Liver (tissue), 9 donors: ENCODE measurements around the gene ZNF341. TPM values are rescaled to one million over a fixed set of nuclear protein-coding genes. Genes with fewer than 3 reads are reported as not detected.

ENCODE experiments used
- DNase-seq: peaks from one replicate; pipeline ENCODE4 v3.0.0-alpha.2; 2017; ENCODE audit warnings: low spot score
- H3K27ac ChIP-seq, 2 donors: one replicate each; pipeline ENCODE4 v1.7.0; 2013; ENCODE audit warnings: inconsistent platforms in 2 of 2, low read length in 2 of 2, control low read depth in 1 of 2, low read depth in 1 of 2, mild to moderate bottlenecking in 1 of 2
- H3K27me3 ChIP-seq, 4 donors: one replicate each; pipeline versions ENCODE4 v1.6.1 to v1.7.0; 2013; ENCODE audit warnings: low read length in 3 of 4, inconsistent platforms in 1 of 4, mild to moderate bottlenecking in 1 of 4, moderate library complexity in 1 of 4; ENCODE audit not compliant: control insufficient read depth in 4 of 4, insufficient read depth in 4 of 4
- H3K36me3 ChIP-seq, 4 donors: one replicate each; pipeline versions ENCODE4 v1.6.1 to v1.7.0; 2013; ENCODE audit warnings: low read length in 3 of 4, mild to moderate bottlenecking in 3 of 4, low read depth in 1 of 4, moderate library complexity in 1 of 4; ENCODE audit not compliant: control insufficient read depth in 4 of 4, insufficient read depth in 3 of 4
- H3K4me1 ChIP-seq, 4 donors: one replicate each; pipeline versions ENCODE4 v1.6.1 to v1.7.0; 2013; ENCODE audit warnings: low read length in 3 of 4, mild to moderate bottlenecking in 3 of 4, moderate library complexity in 1 of 4; ENCODE audit not compliant: control insufficient read depth in 4 of 4, insufficient read depth in 4 of 4
- H3K4me3 ChIP-seq, 3 donors: one replicate each; pipeline versions ENCODE4 v1.6.1 to v1.7.0; 2013; ENCODE audit warnings: low read length in 3 of 3, control low read depth in 1 of 3, low read depth in 1 of 3, mild to moderate bottlenecking in 1 of 3
- H3K9ac ChIP-seq, 2 donors: one replicate each; pipeline ENCODE4 v1.7.0; 2013; ENCODE audit warnings: low read length in 2 of 2, mild to moderate bottlenecking in 2 of 2, moderate library complexity in 2 of 2, control low read depth in 1 of 2, low read depth in 1 of 2
- H3K9me3 ChIP-seq, 4 donors: one replicate each; pipeline versions ENCODE4 v1.6.1 to v1.7.0; 2013; ENCODE audit warnings: low read length in 3 of 4; ENCODE audit not compliant: control insufficient read depth in 4 of 4
- EGR1 ChIP-seq, 2 donors: IDR thresholded peaks; 2 replicates each; pipeline ENCODE4 v1.6.1; 2016 to 2018; ENCODE audit warnings: antibody characterized with exemption in 2 of 2, low read depth in 2 of 2
- FOXA1 ChIP-seq: IDR thresholded peaks from 2 replicates; pipeline ENCODE4 v1.6.1; 2016; ENCODE audit warnings: antibody characterized with exemption
- GABPA ChIP-seq, 2 donors: IDR thresholded peaks in 1 of 2; conservative IDR thresholded peaks in 1 of 2; 2 replicates each; pipeline ENCODE4 v1.6.1; 2016; ENCODE audit warnings: antibody characterized with exemption in 2 of 2, mild to moderate bottlenecking in 1 of 2, moderate library complexity in 1 of 2
- HNF4A ChIP-seq, 2 donors: conservative IDR thresholded peaks; 2 replicates each; pipeline ENCODE4 v1.6.1; 2016; ENCODE audit warnings: antibody characterized with exemption in 2 of 2, mild to moderate bottlenecking in 2 of 2
- HNF4G ChIP-seq: IDR thresholded peaks from 2 replicates; pipeline ENCODE4 v1.6.1; 2016; ENCODE audit warnings: antibody characterized with exemption
- NR2F2 ChIP-seq: IDR thresholded peaks from 2 replicates; pipeline ENCODE4 v1.6.1; 2016; ENCODE audit warnings: antibody characterized with exemption
- RAD21 ChIP-seq, 2 donors: IDR thresholded peaks; 2 replicates each; pipeline ENCODE4 v1.6.1; 2016; ENCODE audit warnings: antibody characterized with exemption in 2 of 2, mild to moderate bottlenecking in 2 of 2
- RXRA ChIP-seq, 2 donors: IDR thresholded peaks; 2 replicates each; pipeline ENCODE4 v1.6.1; 2017 to 2018; ENCODE audit warnings: antibody characterized with exemption in 2 of 2, mild to moderate bottlenecking in 1 of 2
- SP1 ChIP-seq: IDR thresholded peaks from 2 replicates; pipeline ENCODE4 v1.6.1; 2018; ENCODE audit warnings: antibody characterized with exemption, mild to moderate bottlenecking
- TAF1 ChIP-seq: conservative IDR thresholded peaks from 2 replicates; pipeline ENCODE4 v1.6.1; 2016; ENCODE audit warnings: antibody characterized with exemption, mild to moderate bottlenecking
- YY1 ChIP-seq: IDR thresholded peaks from 2 replicates; pipeline ENCODE4 v1.6.1; 2016; ENCODE audit warnings: antibody characterized with exemption, mild to moderate bottlenecking
- WGBS: extraction: QIAGEN DNeasy Blood & Tissue Kit; methylation state at CpG from one replicate; pipeline ENCODE4 v1.1.7; 2013; 5-methylcytosine and 5-hydroxymethylcytosine counted together
- polyA plus RNA-seq, 2 donors: library from polyadenylated mRNA; stranded (reverse) in 1 of 2; unstranded in 1 of 2; fragments of 200-250 nt in 1 of 2; fragments of >200 nt in 1 of 2; fragmentation: Nextera tagmentation in 1 of 2; extraction: Ambion mirVana in 1 of 2; gene quantifications; one replicate each; pipeline versions ENCODE4 v1.2.1 to v1.2.3, GENCODE V29; 2013 to 2015
- total RNA-seq, 2 donors: library from RNA; depleted of rRNA; stranded (reverse); fragments of >200 nt; gene quantifications; one replicate each; pipeline ENCODE4 v1.2.3, GENCODE V29; 2014
- TF ChIP-seq, protein P1 (sequence below): IDR thresholded peaks from 2 replicates; pipeline ENCODE4 v1.6.1; 2016; ENCODE audit warnings: antibody characterized with exemption, mild to moderate bottlenecking
- TF ChIP-seq, protein P2 (sequence below): IDR thresholded peaks from 2 replicates; pipeline ENCODE4 v1.6.1; 2016; ENCODE audit warnings: antibody characterized with exemption
- TF ChIP-seq, protein P3 (sequence below): IDR thresholded peaks from 2 replicates; pipeline ENCODE4 v1.6.1; 2016; ENCODE audit warnings: antibody characterized with exemption
- donor health status: healthy.
- donor health status: healthy.
- donor health status: healthy.
- donor health status: healthy.
- donor health status: healthy.

Gene ZNF341
- total and polyA plus RNA-seq, 4 donors: 0.69 to 1.1 (median 0.82) TPM

DNA sequence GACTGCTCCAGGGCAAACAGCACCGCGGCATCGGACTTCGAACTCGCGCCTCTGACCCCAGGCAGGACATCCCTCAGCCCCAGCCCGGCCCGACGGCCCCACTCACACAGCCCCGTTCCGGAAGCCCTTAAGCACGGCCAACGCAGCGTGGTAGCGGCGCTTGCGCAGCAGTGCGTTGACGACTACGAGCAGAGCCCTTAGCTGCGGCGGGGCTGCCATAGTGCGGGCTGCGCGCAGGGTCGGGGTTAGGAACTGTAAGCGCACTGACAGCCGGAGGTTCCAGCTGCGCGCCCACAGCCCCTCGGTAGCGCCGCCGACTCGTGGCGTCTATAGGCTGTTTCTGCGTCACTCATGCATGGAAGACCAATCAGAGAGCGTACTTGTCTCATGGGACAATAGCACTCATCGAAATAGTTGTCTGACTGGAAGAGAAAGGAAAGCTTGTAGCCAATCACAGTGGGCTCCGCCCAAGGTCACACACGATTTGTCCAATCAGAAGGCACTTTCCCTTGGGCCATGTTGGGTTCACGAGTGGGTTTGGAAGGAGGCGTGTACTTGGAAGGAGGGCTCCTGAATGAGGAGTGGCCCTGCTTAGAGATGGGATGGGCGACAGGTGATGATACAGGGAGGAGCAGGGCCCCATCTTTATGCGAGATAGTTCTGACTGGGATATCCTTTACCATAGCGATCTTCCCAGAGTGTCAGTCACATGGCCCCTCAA is 11.6 kb upstream of the ZNF341 start, which contains the start of gene PXMP4:
PXMP4 (minus strand) TSS at position 322 of the 721 bp plus-strand sequence; CDS start at position 219, 103 bp downstream.
- 6% methylated on average over 46 of the region's 46 CpGs for WGBS
- TF ChIP-seq HNF4A (conservative IDR thresholded peaks at IDR 0.05): peak; percentile 74 to 81
- no peak for TF ChIP-seq RAD21 (IDR thresholded peaks at IDR 0.05)
- peak in 1 of 2 donors; percentile 43 for TF ChIP-seq GABPA (IDR thresholded peaks at IDR 0.05 in 1 of 2, conservative IDR thresholded peaks at IDR 0.05 in 1 of 2)
- peak; percentile 57 for TF ChIP-seq NR2F2
- TF ChIP-seq, protein P1, sequence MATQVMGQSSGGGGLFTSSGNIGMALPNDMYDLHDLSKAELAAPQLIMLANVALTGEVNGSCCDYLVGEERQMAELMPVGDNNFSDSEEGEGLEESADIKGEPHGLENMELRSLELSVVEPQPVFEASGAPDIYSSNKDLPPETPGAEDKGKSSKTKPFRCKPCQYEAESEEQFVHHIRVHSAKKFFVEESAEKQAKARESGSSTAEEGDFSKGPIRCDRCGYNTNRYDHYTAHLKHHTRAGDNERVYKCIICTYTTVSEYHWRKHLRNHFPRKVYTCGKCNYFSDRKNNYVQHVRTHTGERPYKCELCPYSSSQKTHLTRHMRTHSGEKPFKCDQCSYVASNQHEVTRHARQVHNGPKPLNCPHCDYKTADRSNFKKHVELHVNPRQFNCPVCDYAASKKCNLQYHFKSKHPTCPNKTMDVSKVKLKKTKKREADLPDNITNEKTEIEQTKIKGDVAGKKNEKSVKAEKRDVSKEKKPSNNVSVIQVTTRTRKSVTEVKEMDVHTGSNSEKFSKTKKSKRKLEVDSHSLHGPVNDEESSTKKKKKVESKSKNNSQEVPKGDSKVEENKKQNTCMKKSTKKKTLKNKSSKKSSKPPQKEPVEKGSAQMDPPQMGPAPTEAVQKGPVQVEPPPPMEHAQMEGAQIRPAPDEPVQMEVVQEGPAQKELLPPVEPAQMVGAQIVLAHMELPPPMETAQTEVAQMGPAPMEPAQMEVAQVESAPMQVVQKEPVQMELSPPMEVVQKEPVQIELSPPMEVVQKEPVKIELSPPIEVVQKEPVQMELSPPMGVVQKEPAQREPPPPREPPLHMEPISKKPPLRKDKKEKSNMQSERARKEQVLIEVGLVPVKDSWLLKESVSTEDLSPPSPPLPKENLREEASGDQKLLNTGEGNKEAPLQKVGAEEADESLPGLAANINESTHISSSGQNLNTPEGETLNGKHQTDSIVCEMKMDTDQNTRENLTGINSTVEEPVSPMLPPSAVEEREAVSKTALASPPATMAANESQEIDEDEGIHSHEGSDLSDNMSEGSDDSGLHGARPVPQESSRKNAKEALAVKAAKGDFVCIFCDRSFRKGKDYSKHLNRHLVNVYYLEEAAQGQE: no peak
- TF ChIP-seq, protein P2, sequence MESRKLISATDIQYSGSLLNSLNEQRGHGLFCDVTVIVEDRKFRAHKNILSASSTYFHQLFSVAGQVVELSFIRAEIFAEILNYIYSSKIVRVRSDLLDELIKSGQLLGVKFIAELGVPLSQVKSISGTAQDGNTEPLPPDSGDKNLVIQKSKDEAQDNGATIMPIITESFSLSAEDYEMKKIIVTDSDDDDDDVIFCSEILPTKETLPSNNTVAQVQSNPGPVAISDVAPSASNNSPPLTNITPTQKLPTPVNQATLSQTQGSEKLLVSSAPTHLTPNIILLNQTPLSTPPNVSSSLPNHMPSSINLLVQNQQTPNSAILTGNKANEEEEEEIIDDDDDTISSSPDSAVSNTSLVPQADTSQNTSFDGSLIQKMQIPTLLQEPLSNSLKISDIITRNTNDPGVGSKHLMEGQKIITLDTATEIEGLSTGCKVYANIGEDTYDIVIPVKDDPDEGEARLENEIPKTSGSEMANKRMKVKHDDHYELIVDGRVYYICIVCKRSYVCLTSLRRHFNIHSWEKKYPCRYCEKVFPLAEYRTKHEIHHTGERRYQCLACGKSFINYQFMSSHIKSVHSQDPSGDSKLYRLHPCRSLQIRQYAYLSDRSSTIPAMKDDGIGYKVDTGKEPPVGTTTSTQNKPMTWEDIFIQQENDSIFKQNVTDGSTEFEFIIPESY: no peak
- TF ChIP-seq, protein P3, sequence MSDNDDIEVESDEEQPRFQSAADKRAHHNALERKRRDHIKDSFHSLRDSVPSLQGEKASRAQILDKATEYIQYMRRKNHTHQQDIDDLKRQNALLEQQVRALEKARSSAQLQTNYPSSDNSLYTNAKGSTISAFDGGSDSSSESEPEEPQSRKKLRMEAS: no peak
- TF ChIP-seq EGR1 (IDR thresholded peaks at IDR 0.05; ENCODE audit: low read depth in 2 of 2): no peak
- peak; percentile 29 to 58 for TF ChIP-seq RXRA (IDR thresholded peaks at IDR 0.05)
- TF ChIP-seq YY1: peak; percentile 76
- TF ChIP-seq SP1: peak; percentile 98
- TF ChIP-seq TAF1: peak; percentile 47
- peak; percentile 38 for TF ChIP-seq HNF4G
- no peak for TF ChIP-seq FOXA1
- H3K27ac ChIP-seq: peak within 1 kb of the TSS; percentile 55 to 66

DNA sequence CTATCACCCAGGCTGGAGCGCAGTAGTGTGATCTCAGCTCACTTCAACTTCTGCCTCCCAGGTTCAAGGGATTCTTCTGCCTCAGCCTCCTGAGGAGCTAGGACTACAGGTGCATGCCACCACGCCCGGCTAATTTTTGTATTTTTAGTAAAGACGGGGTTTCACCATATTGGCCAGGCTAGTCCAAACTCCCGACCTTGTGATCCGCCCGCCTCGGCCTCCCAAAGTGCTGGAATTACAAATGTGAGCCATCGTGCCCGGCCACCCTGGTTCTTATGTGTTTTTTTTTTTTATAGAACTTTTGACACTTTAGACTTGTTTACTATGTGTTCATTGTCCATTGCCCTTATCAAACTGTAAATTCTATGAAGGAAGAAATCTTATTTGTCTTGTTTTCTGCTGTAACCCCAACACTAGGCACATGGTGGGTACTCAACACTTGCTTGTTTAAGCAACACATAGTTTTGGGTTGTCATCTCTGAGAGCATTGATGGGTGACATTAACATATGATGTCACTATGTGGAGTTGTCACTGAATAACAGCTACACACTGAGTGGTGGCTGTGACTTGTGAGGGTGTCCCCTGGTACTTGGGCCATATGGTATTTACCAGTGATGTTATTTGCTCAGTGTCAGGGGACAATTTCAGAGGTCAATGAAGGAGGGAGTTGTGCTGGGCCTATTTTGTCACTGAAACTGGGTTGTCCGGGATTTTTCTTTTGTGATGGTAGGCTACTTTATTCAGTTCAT is 10.2 kb upstream of the ZNF341 start:
- H3K27ac ChIP-seq: no peak overlapping the region
- WGBS: 95% methylated on average over 11 of the region's 11 CpGs
- no peak overlapping the region for H3K9ac ChIP-seq
- H3K4me3 ChIP-seq: no peak overlapping the region
- TF ChIP-seq, protein P1: no peak
- TF ChIP-seq NR2F2 (no peak), TAF1 (no peak), RXRA (IDR thresholded peaks at IDR 0.05) (no peak)
- H3K9me3 ChIP-seq: no peaks in the 10 kb centered on the region
- DNase-seq: no peak
- H3K27me3 ChIP-seq: no peaks in the 10 kb centered on the region
- H3K4me1 ChIP-seq: peaks cover 6 to 24% (median 15%) of the 10 kb centered on the region in 4 donors
- no peaks in the 10 kb centered on the region for H3K36me3 ChIP-seq

More for the DNA sequence above, 11.6 kb upstream of the ZNF341 start, which contains the start of gene PXMP4:
- H3K9me3 ChIP-seq: no peaks in the 10 kb centered on the region
- no peaks in the 10 kb centered on the region for H3K36me3 ChIP-seq
- peaks cover 6 to 24% (median 15%) of the 10 kb centered on the region in 4 donors for H3K4me1 ChIP-seq
- no peaks in the 10 kb centered on the region for H3K27me3 ChIP-seq
- H3K9ac ChIP-seq: peak within 1 kb of the TSS in 1 of 2 donors; percentile 65
- H3K4me3 ChIP-seq: peak within 1 kb of the TSS; percentile 61 to 88 (median 86)
- DNase-seq: peak; percentile 84
